Dedifferentiated amniotic fluid mesenchymal stem cell (primary cell): ENCODE data around the gene ADAMTS12.
"Not testable (repeated sequence)": the region's sequence is repeated elsewhere in the genome, so short reads cannot be mapped to it uniquely, and the experiment has no call there.

Experiments used
- DNase-seq: peaks from one replicate; pipeline ENCODE4 v3.0.0-alpha.2; 2016; ENCODE audit errors: extremely low spot score

Gene ADAMTS12

GRCh38 chr5:33903118-33903517 is 11.3 kb upstream of the ADAMTS12 start:
- no peak for DNase-seq

GRCh38 chr5:33901156-33901555 is 9.4 kb upstream of the ADAMTS12 start:
- peak; percentile 21 for DNase-seq

- DNase-seq: peak; percentile 44
These were observed 2.8 kb upstream of the ADAMTS12 start for GRCh38 chr5:33894566-33894965.

DNA sequence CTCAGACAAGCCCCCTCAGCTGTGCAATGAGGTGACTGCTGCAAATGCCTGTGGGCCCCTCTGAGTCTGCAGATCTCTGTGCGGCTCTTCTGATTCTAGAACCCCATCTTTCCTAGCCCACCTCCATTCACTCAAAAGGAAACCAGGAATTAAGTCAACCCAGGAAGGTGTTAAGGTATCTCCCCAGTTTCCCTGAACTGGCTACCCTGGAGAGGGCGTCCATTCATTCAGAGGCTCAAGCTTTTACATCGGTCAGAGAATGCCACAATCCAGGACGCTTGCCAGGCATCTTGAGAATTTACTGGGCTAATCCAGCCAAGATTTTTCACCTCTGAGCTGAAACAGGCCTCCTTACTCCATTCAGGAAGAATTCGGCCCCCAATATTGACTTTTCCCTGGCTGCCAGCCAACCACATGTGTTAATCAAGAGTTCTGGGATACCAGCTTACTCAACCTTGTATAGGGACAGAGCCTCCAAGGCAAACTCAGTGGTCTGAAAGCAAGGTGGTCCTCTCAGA is 889 bp upstream of the ADAMTS12 start:
- DNase-seq: peak; percentile 89

DNA sequence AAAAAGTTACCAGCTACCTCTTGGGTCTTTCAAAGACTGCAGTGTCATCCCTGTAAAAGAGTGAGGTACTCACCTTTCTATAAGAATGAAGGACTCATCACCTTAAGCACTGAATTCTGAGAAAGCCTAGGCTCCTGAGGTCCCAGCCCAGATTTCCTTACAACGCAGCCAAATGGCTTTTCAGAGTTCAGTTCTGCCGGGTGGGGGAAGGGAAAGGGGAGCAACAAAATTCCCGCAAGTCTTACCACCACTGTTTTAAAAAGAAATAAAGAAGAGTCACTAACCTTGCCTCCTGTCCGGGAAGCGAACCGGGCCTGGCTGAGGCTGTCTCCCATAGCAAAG is 373 bp downstream of the ADAMTS12 start:
- no peak for DNase-seq

GRCh38 chr5:33890131-33891032 is 1.4 kb downstream of the ADAMTS12 start:
- peak; percentile 19 for DNase-seq

GRCh38 chr5:33888587-33888986 is 3.2 kb downstream of the ADAMTS12 start:
- DNase-seq: no peak

DNA sequence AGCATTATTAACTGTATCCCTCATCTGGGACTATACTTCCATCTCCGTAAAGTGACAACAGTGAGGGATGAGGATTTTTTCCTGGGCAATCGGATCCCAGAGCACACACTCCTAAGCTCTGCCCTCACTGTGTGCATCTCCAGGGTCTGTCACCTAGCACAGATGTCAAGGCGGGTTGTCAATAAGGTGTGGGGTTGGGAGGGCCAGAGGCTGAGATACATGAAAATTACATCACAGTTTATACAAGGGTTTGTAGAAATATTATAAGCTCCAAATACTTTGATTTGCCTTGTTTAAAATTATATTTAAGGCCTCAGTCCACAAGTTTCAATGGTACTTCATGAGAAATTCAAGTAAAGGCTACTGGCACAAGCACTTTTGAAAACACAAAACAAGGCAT is 4.5 kb downstream of the ADAMTS12 start:
- DNase-seq: no peak

DNA sequence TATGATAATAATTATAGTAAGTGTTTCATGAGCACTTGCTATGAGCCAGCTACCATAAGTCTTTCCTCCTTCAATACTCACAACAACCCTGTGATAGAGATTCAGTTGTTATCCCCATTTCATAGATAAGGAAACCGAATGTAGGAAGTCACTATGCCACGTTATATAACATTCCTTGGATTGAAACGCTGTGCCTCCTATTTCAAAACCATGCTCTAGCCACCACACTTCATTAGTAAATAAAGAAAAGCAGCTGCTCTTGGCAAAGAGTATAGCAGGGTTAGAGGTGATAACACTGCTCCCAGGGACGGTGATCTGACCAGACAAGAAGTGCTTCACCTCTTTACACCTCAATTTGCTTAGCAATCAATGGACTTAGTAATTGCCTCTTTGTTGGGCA is 5.5 kb downstream of the ADAMTS12 start:
- DNase-seq: no peak

DNA sequence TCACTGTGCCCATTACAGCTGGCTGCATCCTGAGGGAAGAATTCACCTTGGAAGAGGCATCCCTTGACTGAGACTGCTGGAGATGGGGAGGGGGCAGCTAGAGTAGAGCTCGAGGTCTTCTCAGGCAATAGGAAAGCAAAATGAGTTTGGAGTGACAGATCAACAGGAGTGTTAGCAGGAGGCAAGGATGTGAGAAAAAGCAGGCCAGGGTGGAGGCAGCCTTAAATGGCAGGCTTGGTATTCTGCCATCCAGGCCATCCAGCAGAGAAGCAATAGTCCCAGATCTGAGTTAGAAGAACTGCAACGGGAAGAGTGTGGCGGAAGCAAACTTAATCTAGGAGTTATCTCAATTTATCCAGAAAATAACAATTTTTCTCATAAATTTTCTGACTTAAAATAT is 6.1 kb downstream of the ADAMTS12 start:
- DNase-seq: no peak

- DNase-seq: no peak
These were observed 8.3 kb downstream of the ADAMTS12 start for GRCh38 chr5:33883482-33883881.

DNA sequence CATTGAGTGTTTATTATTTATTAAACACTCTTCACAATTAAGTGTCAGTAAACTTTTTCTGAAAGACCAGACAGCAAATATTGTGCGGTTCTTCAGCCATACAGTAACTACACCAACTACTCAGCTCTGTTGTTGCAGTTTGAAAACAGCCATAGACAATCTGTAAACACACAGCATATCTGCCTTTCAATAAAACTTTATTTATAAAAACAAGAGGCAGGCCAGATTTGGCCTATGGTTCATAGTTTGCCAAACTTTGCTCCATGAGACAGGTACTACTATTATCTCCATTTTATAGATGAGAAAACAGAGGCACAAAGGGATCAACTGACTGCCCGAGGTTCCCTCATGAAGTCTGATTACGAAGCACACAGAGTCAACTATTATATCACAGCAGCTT is 11.5 kb downstream of the ADAMTS12 start:
- DNase-seq: no peak

- no peak for DNase-seq
These were observed 14.3 kb downstream of the ADAMTS12 start for GRCh38 chr5:33877449-33877848.

DNA sequence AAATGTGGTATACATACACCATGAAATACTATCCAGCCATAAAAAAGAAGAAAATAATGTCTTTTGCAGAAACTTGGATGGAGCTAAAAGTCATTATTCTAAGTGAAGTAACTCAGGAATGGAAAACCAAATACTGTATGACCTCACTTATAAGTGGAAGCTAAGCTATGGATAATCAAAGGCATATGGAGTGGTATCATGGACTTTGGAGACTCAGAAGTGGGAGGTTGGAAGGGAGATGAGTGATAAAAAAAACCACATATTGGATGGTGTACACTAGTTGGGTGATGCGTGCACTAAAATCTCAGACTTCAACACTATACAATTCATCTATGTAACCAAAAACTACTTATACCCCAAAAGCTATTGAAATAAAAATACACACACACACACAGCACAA is 24.5 kb downstream of the ADAMTS12 start:
- no peak for DNase-seq

DNA sequence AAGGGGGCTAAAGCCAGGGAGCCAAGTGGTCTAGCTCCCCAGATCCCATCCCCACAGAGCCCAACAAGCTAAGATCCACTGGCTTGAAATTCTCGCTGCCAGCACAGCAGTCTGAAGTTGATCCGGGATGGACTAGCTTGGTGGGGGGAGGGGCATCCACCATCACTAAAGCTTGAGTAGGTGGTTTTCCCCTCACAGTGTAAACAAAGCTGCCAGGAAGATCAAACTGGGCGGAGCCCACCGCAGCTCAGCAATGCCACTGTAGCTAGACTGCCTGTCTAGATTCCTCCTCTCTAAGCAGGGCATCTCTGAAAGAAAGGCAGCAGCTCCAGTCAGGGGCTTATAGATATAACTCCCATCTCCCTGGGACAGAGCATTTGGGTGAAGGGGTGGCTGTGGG is 32.6 kb downstream of the ADAMTS12 start:
- not testable (repeated sequence) for DNase-seq

- DNase-seq: no peak
These were observed 34.8 kb downstream of the ADAMTS12 start for GRCh38 chr5:33857037-33857436.

DNA sequence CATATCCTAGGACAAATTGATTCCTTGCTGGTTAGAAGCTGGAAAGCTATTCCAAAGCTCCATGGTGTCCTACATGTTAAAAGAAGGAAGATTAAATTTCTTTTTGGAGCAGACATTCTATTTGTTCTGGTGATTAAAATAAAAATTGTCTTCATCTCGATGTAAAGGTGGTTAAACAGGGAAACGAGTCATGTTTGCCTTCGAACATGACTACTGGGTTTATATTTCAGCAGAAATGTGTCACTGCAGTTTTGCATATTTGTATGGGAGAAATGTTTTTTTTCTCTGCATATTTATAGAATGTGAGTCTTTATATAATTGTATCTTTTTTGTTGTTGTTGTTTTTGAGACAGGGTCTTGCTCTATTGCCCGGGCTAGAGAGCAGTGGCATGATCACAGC is 36.4 kb downstream of the ADAMTS12 start:
- DNase-seq: no peak

DNA sequence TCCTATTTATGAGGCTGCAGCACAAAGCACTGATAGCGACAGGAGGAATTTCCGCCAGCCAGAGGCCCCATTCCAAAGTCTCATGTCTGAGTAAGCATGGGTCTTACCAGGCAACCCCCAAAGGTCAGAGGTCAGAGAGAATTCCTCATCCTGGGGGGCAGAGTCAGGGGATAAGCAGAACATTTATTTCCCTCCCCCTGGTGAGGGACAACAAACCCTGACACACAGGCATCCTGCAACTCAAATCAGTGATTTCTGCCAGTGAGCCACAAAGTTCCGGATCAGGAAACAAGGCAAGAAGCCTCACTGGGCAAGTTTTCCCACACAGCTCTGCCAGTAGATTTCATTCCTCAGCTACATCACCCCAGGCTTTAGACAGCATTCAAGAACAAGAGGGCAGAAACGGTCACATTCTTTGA is 37.0 kb downstream of the ADAMTS12 start:
- DNase-seq: peak; percentile 55

DNA sequence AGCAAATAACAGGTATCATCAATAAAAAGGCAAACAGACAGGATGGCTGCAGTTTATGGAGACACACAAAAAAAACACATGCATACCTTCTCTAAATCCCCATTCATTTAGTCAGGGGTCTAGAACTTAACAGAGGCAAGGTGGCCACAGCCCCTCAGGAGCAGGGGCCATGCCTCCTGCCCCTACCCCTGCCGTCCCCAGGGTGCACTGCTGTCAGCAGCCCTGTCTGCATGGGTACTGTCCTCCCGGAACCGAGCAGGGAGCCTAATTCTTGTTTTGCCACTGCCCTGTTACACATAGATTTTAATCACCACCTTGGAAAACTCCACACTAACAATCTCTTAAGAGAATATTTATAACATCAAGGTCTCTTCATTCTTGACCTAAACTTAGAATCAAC is 39.0 kb downstream of the ADAMTS12 start:
- DNase-seq: no peak

DNA sequence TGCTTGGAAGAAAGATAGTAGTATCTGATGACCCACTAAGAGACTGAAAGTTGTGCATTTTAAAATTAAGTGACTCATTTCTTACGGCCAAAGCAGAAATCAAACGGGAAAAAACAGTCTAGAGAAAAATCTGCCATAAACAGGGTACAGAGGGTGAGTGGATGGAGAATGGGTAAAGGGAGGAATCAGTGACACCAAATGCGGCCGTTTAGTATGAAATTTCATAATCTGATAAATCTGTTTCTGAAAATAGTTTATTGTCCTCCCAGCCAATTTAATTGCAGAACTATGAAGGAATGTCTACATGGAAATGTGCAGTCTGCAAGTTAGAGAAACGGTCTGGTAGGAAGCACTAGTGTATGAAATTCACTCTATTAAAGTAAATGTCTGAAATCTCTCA is 39.5 kb downstream of the ADAMTS12 start:
- peak; percentile 42 for DNase-seq

GRCh38 chr5:33850100-33850594 is 41.6 kb downstream of the ADAMTS12 start:
- DNase-seq: no peak

- no peak for DNase-seq
These were observed 43.2 kb downstream of the ADAMTS12 start for GRCh38 chr5:33848554-33848953.

DNA sequence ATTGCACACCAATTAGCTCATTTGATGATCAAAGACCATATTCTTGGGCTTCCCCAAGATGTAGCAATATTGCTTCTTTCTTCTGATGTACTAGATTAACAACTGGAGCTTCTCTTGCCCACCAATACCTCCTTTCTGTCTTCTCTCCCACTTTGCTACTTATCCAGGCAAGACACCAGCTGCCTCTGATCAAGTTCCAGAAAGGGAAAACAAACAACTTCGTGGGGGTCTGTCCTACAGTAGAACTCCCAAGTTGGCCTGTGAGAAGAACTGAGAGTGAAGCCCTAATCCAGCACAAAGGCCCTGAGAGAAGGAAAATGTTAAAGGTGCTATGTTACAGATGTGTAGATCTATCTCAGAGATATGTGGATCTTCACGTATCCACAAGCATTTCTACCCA is 44.9 kb downstream of the ADAMTS12 start:
- no peak for DNase-seq
